SK-N-MC (cell line): ENCODE measurements around the gene KRT6B.

ENCODE experiments used
- EZH2 ChIP-seq: fragments of 200-600 bp; sonication (generic); IDR thresholded peaks from one replicate; pipeline ENCODE4 v1.6.1; 2017; ENCODE audit warnings: antibody characterized with exemption
- POLR2AphosphoS5 ChIP-seq: IDR thresholded peaks from 2 replicates; pipeline ENCODE4 v1.6.1; 2012; ENCODE audit warnings: mild to moderate bottlenecking, low read depth, low read length, borderline replicate concordance

- TF ChIP-seq POLR2AphosphoS5 (no peak), EZH2 (no peak)
Observed at GRCh38 chr12:52438305-52439301, 13.3 kb downstream of the KRT6B start.
